ENCODE data around the gene GABRR3.

Gene GABRR3

GRCh38 chr3:98035208-98035607 lies at the start of gene GABRR3:
GABRR3 (minus strand) TSS chr3:98035315; CDS start chr3:98034987, 328 bp downstream.
- DNase-seq (ENCODE audit: low read depth), result no peak
- H3K4me3 ChIP-seq (ENCODE audit: low read depth, low read length), result no peak within 1 kb of the TSS

DNA sequence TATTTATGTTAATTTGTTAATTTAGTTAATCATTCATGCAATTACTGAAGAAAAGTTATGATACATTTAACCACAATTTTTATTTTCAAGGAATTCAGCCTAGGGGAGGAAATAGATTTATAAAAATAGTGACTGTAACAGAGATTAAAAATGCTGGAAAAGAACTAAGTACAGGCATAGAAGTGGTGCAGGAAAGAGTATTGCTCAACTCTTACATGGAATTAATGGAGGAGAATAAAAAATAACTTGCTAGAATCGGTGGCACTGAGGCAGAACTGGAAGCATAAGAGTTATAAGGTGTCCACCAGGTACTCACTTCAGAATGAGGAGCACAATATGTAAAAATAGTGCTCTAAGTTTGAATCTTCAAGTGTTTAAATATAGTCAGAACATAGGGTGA lies 38.4 kb upstream of the GABRR3 start:
- DNase-seq (ENCODE audit: low read depth), result no peak
- H3K4me3 ChIP-seq (ENCODE audit: low read depth, low read length), result no peak overlapping the region

- no peak overlapping the region for H3K4me3 ChIP-seq (ENCODE audit: low read depth, low read length)
- DNase-seq (ENCODE audit: low read depth), result no peak
Observed at GRCh38 chr3:98070840-98071239, 35.7 kb upstream of the GABRR3 start.

DNA sequence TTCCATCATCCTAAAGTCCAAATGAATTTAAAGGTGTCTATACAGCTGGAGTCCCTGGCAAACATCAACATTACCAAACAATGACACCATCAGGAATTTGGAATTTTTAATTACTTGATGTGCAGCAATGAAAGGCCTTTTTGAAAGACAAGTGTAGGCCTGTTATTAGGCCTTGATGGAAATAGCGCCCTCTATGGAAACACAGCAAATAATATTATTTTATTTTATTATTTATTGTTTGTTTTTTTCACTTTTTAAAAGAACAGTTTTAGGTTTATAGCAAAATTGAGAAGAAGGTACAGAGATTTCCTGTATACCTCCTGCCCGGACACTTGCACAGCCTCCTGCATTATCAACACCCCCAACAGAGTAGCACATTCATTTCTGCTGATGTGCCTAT lies 33.7 kb upstream of the GABRR3 start:
- no peak overlapping the region for H3K4me3 ChIP-seq (ENCODE audit: low read depth, low read length)
- no peak for DNase-seq (ENCODE audit: low read depth)

- no peak overlapping the region for H3K4me3 ChIP-seq (ENCODE audit: low read depth, low read length)
- DNase-seq (ENCODE audit: low read depth), result no peak
Observed at GRCh38 chr3:98058244-98058960, 23.3 kb upstream of the GABRR3 start.

GRCh38 chr3:98057631-98058030 lies 22.5 kb upstream of the GABRR3 start:
- no peak for DNase-seq (ENCODE audit: low read depth)
- H3K4me3 ChIP-seq (ENCODE audit: low read depth, low read length), result no peak overlapping the region

GRCh38 chr3:98056035-98056434 lies 20.9 kb upstream of the GABRR3 start:
- no peak overlapping the region for H3K4me3 ChIP-seq (ENCODE audit: low read depth, low read length)
- DNase-seq (ENCODE audit: low read depth), result no peak

- H3K4me3 ChIP-seq (ENCODE audit: low read depth, low read length), result no peak overlapping the region
- DNase-seq (ENCODE audit: low read depth), result no peak
Observed at GRCh38 chr3:98049271-98049670, 14.2 kb upstream of the GABRR3 start.

GRCh38 chr3:98048586-98048985 lies 13.5 kb upstream of the GABRR3 start:
- no peak for DNase-seq (ENCODE audit: low read depth)

GRCh38 chr3:98041350-98041749 lies 6.2 kb upstream of the GABRR3 start:
- H3K4me3 ChIP-seq (ENCODE audit: low read depth, low read length), result no peak overlapping the region
- DNase-seq (ENCODE audit: low read depth), result no peak

More at GRCh38 chr3:98048586-98048985, 13.5 kb upstream of the GABRR3 start:
- no peak overlapping the region for H3K4me3 ChIP-seq (ENCODE audit: low read depth, low read length)

DNA sequence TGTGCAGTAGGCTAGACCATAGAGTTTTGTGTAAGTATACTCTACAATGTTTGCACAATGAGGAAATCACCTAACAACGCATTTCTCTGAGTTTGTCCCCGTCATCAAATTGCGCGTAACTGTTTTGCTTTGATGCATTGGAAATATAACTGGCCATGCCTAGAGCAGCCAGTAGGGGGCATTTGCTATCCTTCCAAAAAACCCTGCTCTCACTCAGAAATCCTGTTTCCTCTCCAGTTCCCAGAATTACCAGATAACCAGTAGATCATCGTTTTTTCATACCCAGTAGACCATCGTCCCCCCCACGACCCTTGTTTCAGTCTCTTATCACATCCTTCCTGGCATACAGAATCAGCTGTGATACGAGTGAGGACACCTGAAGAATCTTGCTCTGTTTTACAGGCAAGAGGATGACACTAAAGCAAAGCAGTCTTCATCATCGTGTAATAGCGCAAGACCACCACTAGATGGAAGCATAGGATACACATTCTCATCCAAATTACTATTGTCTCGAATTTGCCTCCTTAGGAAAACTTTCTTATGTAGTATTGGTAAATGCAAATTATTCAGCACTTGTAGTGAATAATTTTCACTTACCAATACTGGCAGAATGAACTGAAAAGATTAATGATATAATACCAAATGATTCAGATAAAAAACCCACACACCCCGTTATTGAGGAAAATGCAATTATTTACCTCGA lies 4.4 kb upstream of the GABRR3 start:
- DNase-seq (ENCODE audit: low read depth), result peak; percentile 54
- H3K4me3 ChIP-seq (ENCODE audit: low read depth, low read length), result peak overlapping the region; percentile 54

DNA sequence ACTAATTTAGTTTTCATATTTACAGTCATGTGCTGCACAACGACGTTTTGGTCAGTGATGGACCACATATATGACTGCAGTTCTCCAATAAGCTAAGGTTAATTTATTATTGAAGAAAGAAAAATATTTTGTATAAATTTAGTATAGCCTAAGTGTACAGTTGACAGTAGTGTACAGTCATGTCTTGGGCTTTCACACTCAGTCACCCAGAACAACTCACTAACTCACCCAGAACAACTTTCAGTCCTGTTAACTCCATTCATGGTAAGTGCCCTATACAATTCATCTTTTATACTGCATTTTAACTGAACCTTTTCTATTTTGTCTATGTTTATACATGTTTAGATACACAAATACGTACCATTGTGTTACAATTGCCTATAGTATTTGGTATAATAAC lies 3.8 kb upstream of the GABRR3 start:
- H3K4me3 ChIP-seq (ENCODE audit: low read depth, low read length), result no peak overlapping the region
- no peak for DNase-seq (ENCODE audit: low read depth)

DNA sequence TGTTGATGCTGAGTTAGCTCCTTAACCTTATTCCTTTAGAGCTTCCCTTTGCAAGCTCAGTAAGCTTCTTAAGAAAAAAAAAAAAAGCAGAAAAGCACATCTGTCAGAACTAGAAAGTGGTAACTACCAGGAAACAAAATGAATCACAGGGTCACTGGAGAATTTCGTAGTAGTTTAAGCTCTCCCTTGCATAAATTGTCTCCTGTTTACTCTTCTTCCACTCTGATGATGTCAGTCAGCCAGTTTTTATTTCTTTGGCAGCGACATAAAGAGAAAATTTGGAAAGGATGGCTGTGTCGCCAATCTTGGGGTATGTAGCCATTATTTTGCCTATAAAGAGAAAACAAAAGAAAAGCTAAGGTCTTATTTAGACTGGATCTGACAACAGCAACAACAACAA lies 3.2 kb upstream of the GABRR3 start:
- DNase-seq (ENCODE audit: low read depth), result peak; percentile 34

GRCh38 chr3:98034486-98034885 lies 629 bp downstream of the GABRR3 start:
- H3K4me3 ChIP-seq (ENCODE audit: low read depth, low read length), result no peak overlapping the region
- DNase-seq (ENCODE audit: low read depth), result no peak

More for the DNA sequence above, 3.2 kb upstream of the GABRR3 start:
- no peak overlapping the region for H3K4me3 ChIP-seq (ENCODE audit: low read depth, low read length)

GRCh38 chr3:98034036-98034435 lies 1.1 kb downstream of the GABRR3 start:
- no peak for DNase-seq (ENCODE audit: low read depth)
- no peak overlapping the region for H3K4me3 ChIP-seq (ENCODE audit: low read depth, low read length)

GRCh38 chr3:98032904-98033303 lies 2.2 kb downstream of the GABRR3 start:
- no peak overlapping the region for H3K4me3 ChIP-seq (ENCODE audit: low read depth, low read length)
- DNase-seq (ENCODE audit: low read depth), result no peak

DNA sequence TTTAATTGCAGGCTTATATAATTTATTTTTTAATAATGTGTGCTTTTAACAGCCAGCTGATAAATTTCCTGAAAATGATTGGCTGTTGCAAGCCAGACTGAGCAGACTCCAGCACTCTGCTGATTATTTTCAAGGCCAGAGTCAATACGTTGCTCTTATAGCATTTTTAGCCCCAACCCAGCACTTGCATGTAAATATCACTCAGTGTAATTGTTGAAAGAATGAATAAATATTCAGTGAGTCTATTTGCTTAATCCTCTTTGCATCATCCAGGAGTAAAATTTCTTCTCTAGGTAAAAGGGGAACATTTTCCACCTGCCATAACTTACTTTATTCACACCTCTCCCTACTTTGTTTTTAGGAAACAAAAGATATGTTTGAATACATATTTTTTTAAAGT lies 2.9 kb downstream of the GABRR3 start:
- H3K4me3 ChIP-seq (ENCODE audit: low read depth, low read length), result no peak overlapping the region
- DNase-seq (ENCODE audit: low read depth), result no peak

- no peak overlapping the region for H3K4me3 ChIP-seq (ENCODE audit: low read depth, low read length)
- no peak for DNase-seq (ENCODE audit: low read depth)
Observed at GRCh38 chr3:98029083-98029482, 6.0 kb downstream of the GABRR3 start.

DNA sequence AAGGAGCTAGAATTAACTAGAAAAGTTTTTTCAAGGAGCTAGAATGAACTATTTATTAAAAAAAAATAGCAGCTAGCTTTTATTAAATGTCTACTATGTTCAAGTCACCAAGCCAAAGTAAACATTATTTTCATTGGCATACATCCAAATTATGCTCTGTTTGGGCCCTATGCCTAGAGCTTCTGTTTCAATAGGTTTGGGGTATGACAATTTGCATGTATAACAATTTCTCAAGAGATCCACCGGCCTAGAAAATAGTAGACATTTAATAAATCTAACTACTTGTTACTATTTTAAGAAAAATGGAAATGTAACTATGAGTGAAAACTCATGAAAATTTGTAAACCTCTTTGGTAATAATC lies 8.0 kb downstream of the GABRR3 start:
- no peak for DNase-seq (ENCODE audit: low read depth)
- H3K4me3 ChIP-seq (ENCODE audit: low read depth, low read length), result no peak overlapping the region

DNA sequence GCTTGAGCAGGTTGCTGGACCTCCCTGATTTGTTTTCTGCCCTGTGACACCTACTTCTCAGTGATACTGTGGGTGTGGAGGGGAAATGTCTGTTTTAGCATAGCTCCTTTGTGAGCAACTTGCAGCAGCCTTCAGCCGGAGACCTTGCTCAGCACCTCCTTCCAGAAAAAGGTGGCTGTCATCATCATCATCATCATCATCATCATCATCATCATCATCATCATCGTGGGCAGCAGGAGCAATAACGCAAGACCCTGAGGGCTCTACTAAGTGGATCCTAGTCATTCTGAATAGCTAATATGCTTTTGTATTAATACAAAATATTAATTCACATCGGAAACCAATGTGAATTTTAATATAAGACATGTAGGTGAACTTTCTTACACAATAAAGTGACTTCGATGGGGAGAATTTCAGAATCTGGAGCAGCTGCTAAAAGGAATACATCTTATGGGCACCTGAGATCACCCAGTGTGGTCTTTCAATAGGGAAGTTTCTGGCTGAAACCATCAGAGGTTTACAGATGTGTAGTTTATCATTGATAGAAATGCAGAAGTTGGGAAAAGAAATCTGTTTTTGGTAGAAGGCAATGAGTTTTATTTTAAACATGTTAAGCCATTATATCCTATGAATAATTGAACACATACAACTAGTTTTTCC lies 8.6 kb downstream of the GABRR3 start:
- no peak for DNase-seq (ENCODE audit: low read depth)
- H3K4me3 ChIP-seq (ENCODE audit: low read depth, low read length), result no peak overlapping the region

Data from skeletal muscle cell (primary cell).